ENCODE measurements around the gene SIVA1. TPM values are rescaled to one million over a fixed set of nuclear protein-coding genes. Genes with fewer than 3 reads are reported as not detected.

Gene SIVA1
- total and polyA plus RNA-seq, 2 of the 8 experiments (the other 6 are each of a cell fraction or from before 2014, with no cell fraction given) = 123 to 589 TPM

GRCh38 chr14:104734991-104735779, 17.8 kb upstream of the SIVA1 start:
- Histone ChIP-seq H3K14ac (ENCODE audit: insufficient read length) (no peak overlapping the region), H3K36me3 (ENCODE audit: control insufficient read depth in 2 of 4, insufficient read depth in 4 of 4, low read length in 3 of 4) (peaks cover 0 to 4% (median 0%) of the 10 kb centered on the region in 4 experiments; a peak in 1 of 8 replicates), H3K4me3 (ENCODE audit: extremely low read depth in 1 of 4, insufficient read depth in 2 of 4, low read depth in 3 of 4, low read length in 4 of 4) (no peak overlapping the region), H4K8ac (ENCODE audit: extremely low read depth, insufficient read depth, low read length) (no peak overlapping the region), H3K27me3 (replicated peaks in 1 of 4; ENCODE audit: control insufficient read depth in 3 of 4, extremely low read depth in 1 of 4, insufficient read depth in 3 of 4, low read length in 3 of 4) (peaks cover 0 to 5% (median 0%) of the 10 kb centered on the region in 4 experiments; a peak in 2 of 7 replicates), H4K20me1 (replicated peaks in 1 of 2; ENCODE audit: control insufficient read depth in 1 of 2, insufficient read depth in 2 of 2, low read length in 2 of 2) (peaks cover 0 to 9% of the 10 kb centered on the region in 2 experiments), H2BK12ac (ENCODE audit: low read depth, low read length) (no peak overlapping the region), H4K5ac (ENCODE audit: insufficient read length, low read depth, low read length) (no peak overlapping the region), H3K79me1 (ENCODE audit: low read depth, low read length) (no peaks in the 10 kb centered on the region), H3K4ac (replicated peaks; ENCODE audit: insufficient read length, low read depth, low read length) (peak overlapping the region; percentile 91), H3K9ac (replicated peaks in 1 of 4; ENCODE audit: extremely low read depth in 1 of 4, low read depth in 3 of 4, low read length in 3 of 4) (no peak overlapping the region; a peak in 1 of 7 replicates), H3K23me2 (ENCODE audit: low read depth, low read length) (no peaks in the 10 kb centered on the region), H3K23ac (ENCODE audit: insufficient read length) (no peak overlapping the region), H2BK15ac (ENCODE audit: low read length) (no peak overlapping the region; the same call in 1 of the 2 replicates), H3K79me2 (ENCODE audit: control insufficient read depth in 1 of 2, insufficient read depth in 2 of 2, low read length in 2 of 2) (no peaks in the 10 kb centered on the region), H3K4me1 (replicated peaks in 1 of 4; ENCODE audit: control insufficient read depth in 3 of 4, insufficient read depth in 4 of 4, low read length in 3 of 4) (no peaks in the 10 kb centered on the region; a peak in 2 of 7 replicates), H2BK5ac (ENCODE audit: low read depth, low read length) (no peak overlapping the region; the same call in 1 of the 2 replicates), H2BK120ac (replicated peaks; ENCODE audit: low read depth, low read length) (no peak overlapping the region), H4K91ac (replicated peaks; ENCODE audit: insufficient read length, low read length) (no peak overlapping the region), H3K4me2 (ENCODE audit: insufficient read depth in 1 of 2, low read depth in 2 of 2, low read length in 2 of 2) (no peak overlapping the region), H2AK5ac (ENCODE audit: low read depth, low read length) (no peak overlapping the region), H2AFZ (ENCODE audit: low read length) (no peak overlapping the region), H3K9me3 (ENCODE audit: insufficient read depth in 2 of 2, low read depth in 1 of 2, low read length in 1 of 2) (no peaks in the 10 kb centered on the region), H3K56ac (replicated peaks; ENCODE audit: insufficient read length, low read depth, low read length) (no peak overlapping the region), H3K27ac (ENCODE audit: low read depth, low read length) (no peak overlapping the region), H3K18ac (ENCODE audit: extremely low read depth, low read length) (no peak overlapping the region), H2BK20ac (ENCODE audit: low read length) (no peak overlapping the region)
- DNase-seq (ENCODE audit: low read depth in 1 of 2, low spot score in 2 of 2) (no peak), FAIRE-seq (no peak)
- CTCF ChIA-PET (ENCODE audit: partially characterized antibody) = interaction anchor here (1.2 to 4.6 kb wide), 4 partner anchors 9 to 26 kb away, joined by 6 to 18 read pairs (median 6); partner anchors contain the start of gene ADSS1
- WGBS, 2 experiments (ENCODE audit: extremely low coverage in 1 of 2, insufficient coverage in 1 of 2, insufficient read length in 1 of 2, insufficient replicate concordance in 2 of 2, low coverage in 1 of 2, low lambda C conversion rate in 2 of 2, missing lambda C conversion rate in 1 of 2) = 90% methylated on average over 28 of the region's 31 CpGs; no CpG with 5 or more reads in 1 of the 2 experiments
- POLR2A ChIA-PET (ENCODE audit: partially characterized antibody) = interaction anchor here (0.9 to 2.4 kb wide), 5 partner anchors 10 to 235 kb away, joined by 3 to 11 read pairs (median 5); partner anchors contain the start of gene SIVA1
- no peak for TF ChIP-seq CTBP2 (IDR thresholded peaks at IDR 0.05; ENCODE audit: borderline replicate concordance, insufficient read depth, insufficient read length, low read length)
- no peak for TF ChIP-seq CHD1 (IDR thresholded peaks at IDR 0.05; ENCODE audit: low read depth, low read length)
- no peak for TF ChIP-seq KDM4A (IDR thresholded peaks at IDR 0.05; ENCODE audit: low read depth, low read length, severe bottlenecking)
- TF ChIP-seq MAX (IDR thresholded peaks at IDR 0.05) = no peak
